ENCODE data around the gene OR2S2.

The OR2S2 gene

DNA sequence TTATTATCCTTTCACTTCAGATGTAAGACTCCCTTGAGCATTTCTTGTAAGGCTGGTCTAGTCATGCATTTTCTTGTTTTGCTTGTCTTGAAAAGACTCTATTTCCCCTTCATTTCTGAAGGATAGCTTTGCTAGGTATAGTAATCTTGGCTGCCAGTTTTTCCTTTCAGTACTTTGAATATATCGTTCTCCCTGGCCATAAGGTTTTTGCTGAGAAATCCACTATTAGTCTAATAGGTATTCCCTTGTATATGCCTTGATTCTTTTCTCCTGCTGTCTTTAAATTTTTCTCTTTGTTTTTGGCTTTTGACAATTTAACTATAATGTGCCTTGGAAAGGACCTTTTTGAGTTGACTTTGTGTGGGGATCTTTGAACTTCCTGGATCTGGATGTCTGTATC lies 16.8 kb upstream of the OR2S2 start:
- no peak overlapping the region for H2BK5ac ChIP-seq (ENCODE audit: low read depth, low read length, poor library complexity, severe bottlenecking)
- H3K79me1 ChIP-seq (replicated peaks; ENCODE audit: low read length, poor library complexity, severe bottlenecking), result no peaks in the 10 kb centered on the region
- no peak overlapping the region for H4K91ac ChIP-seq (ENCODE audit: low read length)
- H2BK15ac ChIP-seq (ENCODE audit: low read depth, poor library complexity, severe bottlenecking), result no peak overlapping the region
- no peak overlapping the region for H3K4me3 ChIP-seq (ENCODE audit: insufficient read depth in 1 of 2, low read depth in 1 of 2, low read length in 2 of 2)
- no peak overlapping the region for H3K27ac ChIP-seq (ENCODE audit: low read length, poor library complexity, severe bottlenecking)
- no peak overlapping the region for H2AK5ac ChIP-seq (ENCODE audit: low read length, severe bottlenecking)
- H3K27me3 ChIP-seq (ENCODE audit: control insufficient read depth in 1 of 2, insufficient read depth in 1 of 2, low read length in 2 of 2), result peaks cover 0 to 5% of the 10 kb centered on the region in 2 experiments
- H4K8ac ChIP-seq (ENCODE audit: low read length), result no peak overlapping the region
- no peak overlapping the region for H2BK120ac ChIP-seq (ENCODE audit: low read depth, low read length)
- no peak for DNase-seq
- peaks cover 29% of the 10 kb centered on the region for H3K9me3 ChIP-seq (ENCODE audit: control insufficient read depth, low read length)
- no peak overlapping the region for H3K4ac ChIP-seq (ENCODE audit: low read depth in 1 of 2, low read length in 2 of 2)
- H3K18ac ChIP-seq (ENCODE audit: low read depth in 1 of 2, low read length in 2 of 2), result no peak overlapping the region
- no peaks in the 10 kb centered on the region for H3K4me1 ChIP-seq (ENCODE audit: control insufficient read depth, insufficient read depth, low read depth, low read length)
- H3K9ac ChIP-seq (ENCODE audit: low read length), result no peak overlapping the region
- no peak overlapping the region for H3K14ac ChIP-seq (ENCODE audit: low read length in 2 of 2)
- no peaks in the 10 kb centered on the region for H3K36me3 ChIP-seq (ENCODE audit: control insufficient read depth in 1 of 2, insufficient read depth in 2 of 2, low read depth in 1 of 2, low read length in 2 of 2)
- no peak overlapping the region for H3K4me2 ChIP-seq (ENCODE audit: low read length, poor library complexity, severe bottlenecking)
- no peak overlapping the region for H2BK12ac ChIP-seq (ENCODE audit: low read length in 2 of 2)
- no peak overlapping the region for H2AFZ ChIP-seq (ENCODE audit: low read depth, low read length)
- no peak overlapping the region for H3K23ac ChIP-seq (ENCODE audit: low read length in 2 of 2)
- WGBS, result no CpG with 5 or more reads among the region's 1 CpG

- peaks cover 0 to 3% of the 10 kb centered on the region in 2 experiments for H3K27me3 ChIP-seq (ENCODE audit: control insufficient read depth in 1 of 2, insufficient read depth in 1 of 2, low read length in 2 of 2)
- H3K27ac ChIP-seq (ENCODE audit: low read length, poor library complexity, severe bottlenecking), result no peak overlapping the region
- no peak overlapping the region for H2AFZ ChIP-seq (ENCODE audit: low read depth, low read length)
- no peak overlapping the region for H3K14ac ChIP-seq (ENCODE audit: low read length in 2 of 2)
- WGBS, result 4% methylated on average over 19 of the region's 35 CpGs
- H3K9me3 ChIP-seq (ENCODE audit: control insufficient read depth, low read length), result peaks cover 29% of the 10 kb centered on the region
- H3K4me1 ChIP-seq (ENCODE audit: control insufficient read depth, insufficient read depth, low read depth, low read length), result no peaks in the 10 kb centered on the region
- no peak overlapping the region for H3K4me3 ChIP-seq (ENCODE audit: insufficient read depth in 1 of 2, low read depth in 1 of 2, low read length in 2 of 2)
- H2BK120ac ChIP-seq (ENCODE audit: low read depth, low read length), result no peak overlapping the region
- H4K8ac ChIP-seq (ENCODE audit: low read length), result no peak overlapping the region
- H3K79me1 ChIP-seq (replicated peaks; ENCODE audit: low read length, poor library complexity, severe bottlenecking), result no peaks in the 10 kb centered on the region
- H2BK15ac ChIP-seq (ENCODE audit: low read depth, poor library complexity, severe bottlenecking), result no peak overlapping the region
- no peak overlapping the region for H3K18ac ChIP-seq (ENCODE audit: low read depth in 1 of 2, low read length in 2 of 2)
- no peak overlapping the region for H4K91ac ChIP-seq (ENCODE audit: low read length)
- no peak overlapping the region for H2BK12ac ChIP-seq (ENCODE audit: low read length in 2 of 2)
- no peak overlapping the region for H3K23ac ChIP-seq (ENCODE audit: low read length in 2 of 2)
- peak overlapping the region; percentile 22 for H3K4me2 ChIP-seq (ENCODE audit: low read length, poor library complexity, severe bottlenecking)
- no peaks in the 10 kb centered on the region for H3K36me3 ChIP-seq (ENCODE audit: control insufficient read depth in 1 of 2, insufficient read depth in 2 of 2, low read depth in 1 of 2, low read length in 2 of 2)
- peak; percentile 14 for DNase-seq
- no peak overlapping the region for H2BK5ac ChIP-seq (ENCODE audit: low read depth, low read length, poor library complexity, severe bottlenecking)
- no peak overlapping the region for H2AK5ac ChIP-seq (ENCODE audit: low read length, severe bottlenecking)
- no peak overlapping the region for H3K4ac ChIP-seq (ENCODE audit: low read depth in 1 of 2, low read length in 2 of 2)
- H3K9ac ChIP-seq (ENCODE audit: low read length), result peak overlapping the region; percentile 33
Measured at GRCh38 chr9:35972093-35972492, 14.1 kb upstream of the OR2S2 start.

- Histone ChIP-seq H3K79me1 (replicated peaks; ENCODE audit: low read length, poor library complexity, severe bottlenecking) (no peaks in the 10 kb centered on the region), H2BK15ac (ENCODE audit: low read depth, poor library complexity, severe bottlenecking) (no peak overlapping the region), H2AFZ (ENCODE audit: low read depth, low read length) (no peak overlapping the region), H3K9me3 (ENCODE audit: control insufficient read depth, low read length) (no peaks in the 10 kb centered on the region), H3K14ac (ENCODE audit: low read length in 2 of 2) (no peak overlapping the region), H3K36me3 (ENCODE audit: control insufficient read depth in 1 of 2, insufficient read depth in 2 of 2, low read depth in 1 of 2, low read length in 2 of 2) (no peaks in the 10 kb centered on the region), H2BK5ac (ENCODE audit: low read depth, low read length, poor library complexity, severe bottlenecking) (no peak overlapping the region), H3K27ac (ENCODE audit: low read length, poor library complexity, severe bottlenecking) (no peak overlapping the region), H2AK5ac (ENCODE audit: low read length, severe bottlenecking) (no peak overlapping the region), H4K91ac (ENCODE audit: low read length) (no peak overlapping the region), H3K4me2 (ENCODE audit: low read length, poor library complexity, severe bottlenecking) (no peak overlapping the region), H4K8ac (ENCODE audit: low read length) (no peak overlapping the region), H3K27me3 (ENCODE audit: control insufficient read depth in 1 of 2, insufficient read depth in 1 of 2, low read length in 2 of 2) (peaks cover 0 to 6% of the 10 kb centered on the region in 2 experiments), H3K23ac (ENCODE audit: low read length in 2 of 2) (no peak overlapping the region), H3K4ac (ENCODE audit: low read depth in 1 of 2, low read length in 2 of 2) (no peak overlapping the region), H3K4me3 (ENCODE audit: insufficient read depth in 1 of 2, low read depth in 1 of 2, low read length in 2 of 2) (no peak overlapping the region), H3K4me1 (ENCODE audit: control insufficient read depth, insufficient read depth, low read depth, low read length) (no peaks in the 10 kb centered on the region), H2BK12ac (ENCODE audit: low read length in 2 of 2) (no peak overlapping the region), H3K18ac (ENCODE audit: low read depth in 1 of 2, low read length in 2 of 2) (no peak overlapping the region), H3K9ac (ENCODE audit: low read length) (no peak overlapping the region), H2BK120ac (ENCODE audit: low read depth, low read length) (no peak overlapping the region)
- no peak for DNase-seq
- WGBS, result 29% methylated on average over 2 of the region's 2 CpGs
Measured at GRCh38 chr9:35967042-35967441, 9.1 kb upstream of the OR2S2 start.

- Histone ChIP-seq H2AK5ac (ENCODE audit: low read length, severe bottlenecking) (no peak overlapping the region), H2BK120ac (ENCODE audit: low read depth, low read length) (no peak overlapping the region), H3K9me3 (ENCODE audit: control insufficient read depth, low read length) (no peaks in the 10 kb centered on the region), H2BK12ac (ENCODE audit: low read length in 2 of 2) (no peak overlapping the region), H2BK5ac (ENCODE audit: low read depth, low read length, poor library complexity, severe bottlenecking) (no peak overlapping the region), H3K4me1 (ENCODE audit: control insufficient read depth, insufficient read depth, low read depth, low read length) (no peaks in the 10 kb centered on the region), H4K8ac (ENCODE audit: low read length) (no peak overlapping the region), H3K36me3 (ENCODE audit: control insufficient read depth in 1 of 2, insufficient read depth in 2 of 2, low read depth in 1 of 2, low read length in 2 of 2) (no peaks in the 10 kb centered on the region), H3K23ac (ENCODE audit: low read length in 2 of 2) (no peak overlapping the region), H2BK15ac (ENCODE audit: low read depth, poor library complexity, severe bottlenecking) (no peak overlapping the region), H3K79me1 (replicated peaks; ENCODE audit: low read length, poor library complexity, severe bottlenecking) (no peaks in the 10 kb centered on the region), H3K27ac (ENCODE audit: low read length, poor library complexity, severe bottlenecking) (no peak overlapping the region), H3K14ac (ENCODE audit: low read length in 2 of 2) (no peak overlapping the region), H3K4me3 (ENCODE audit: insufficient read depth in 1 of 2, low read depth in 1 of 2, low read length in 2 of 2) (no peak overlapping the region), H3K18ac (ENCODE audit: low read depth in 1 of 2, low read length in 2 of 2) (no peak overlapping the region), H3K27me3 (ENCODE audit: control insufficient read depth in 1 of 2, insufficient read depth in 1 of 2, low read length in 2 of 2) (peaks cover 0 to 6% of the 10 kb centered on the region in 2 experiments), H3K4ac (ENCODE audit: low read depth in 1 of 2, low read length in 2 of 2) (no peak overlapping the region), H3K4me2 (ENCODE audit: low read length, poor library complexity, severe bottlenecking) (no peak overlapping the region), H4K91ac (ENCODE audit: low read length) (no peak overlapping the region), H3K9ac (ENCODE audit: low read length) (no peak overlapping the region), H2AFZ (ENCODE audit: low read depth, low read length) (no peak overlapping the region)
- 82% methylated on average over 2 of the region's 4 CpGs for WGBS
- DNase-seq, result no peak
Measured at GRCh38 chr9:35966433-35966832, 8.5 kb upstream of the OR2S2 start.
